Stimulated activated CD8-positive, alpha-beta memory T cell treated with anti-CD3 and anti-CD28 coated beads, Interleukin-15, amount 100 ng/mL, for 4 hours (primary cell): ENCODE measurements around the gene MYO16.

ENCODE experiments used
- DNase-seq, 2 donors: peaks; one replicate each; pipeline ENCODE4 v3.0.0-alpha.2; 2020; ENCODE audit warnings: low read depth in 2 of 2

The MYO16 gene

DNA sequence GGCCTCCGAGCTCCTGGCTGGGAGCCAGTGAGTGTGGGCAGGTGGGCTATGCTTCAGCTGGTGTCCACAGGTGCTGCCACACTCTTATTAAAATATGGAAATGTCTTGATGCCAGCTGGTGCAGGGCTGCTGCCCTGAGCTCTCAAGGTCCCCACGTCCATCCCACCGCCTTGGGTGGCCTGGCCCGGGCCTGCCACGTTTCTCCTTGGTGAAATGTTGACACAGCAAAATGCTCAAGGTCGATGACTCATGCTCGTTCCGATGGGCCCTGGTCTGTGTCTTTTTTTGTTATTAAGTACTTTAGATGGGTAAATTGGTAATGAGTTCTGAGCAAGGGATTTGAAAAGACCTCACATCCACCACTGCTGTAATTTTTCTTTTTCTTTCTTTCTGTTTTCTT, 524.7 kb downstream of the MYO16 start:
- DNase-seq: no peak

GRCh38 chr13:109154546-109154945, 525.1 kb downstream of the MYO16 start:
- no peak for DNase-seq

GRCh38 chr13:109154966-109155761, 525.8 kb downstream of the MYO16 start:
- no peak for DNase-seq

- no peak for DNase-seq
These were observed 526.9 kb downstream of the MYO16 start for GRCh38 chr13:109156181-109156935.

DNA sequence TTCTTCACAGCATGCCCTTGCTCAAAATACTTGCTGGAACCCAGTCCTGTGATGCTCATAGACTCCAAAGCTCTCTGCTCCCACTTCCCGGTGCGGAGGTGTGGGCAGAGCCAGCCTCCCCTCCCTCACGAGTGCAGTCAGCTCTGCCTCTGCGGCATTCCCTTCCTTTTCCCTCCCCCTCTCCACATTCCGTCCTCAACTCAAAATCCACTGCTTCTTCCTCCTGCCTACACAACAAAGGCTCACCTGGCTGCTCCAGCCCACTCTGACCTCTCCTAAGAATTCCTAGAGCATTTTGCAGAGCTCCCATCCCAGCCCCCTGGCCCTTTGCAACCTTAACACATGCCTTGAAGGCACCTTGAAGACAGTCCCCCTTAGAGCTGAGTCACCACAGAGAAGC, 527.9 kb downstream of the MYO16 start:
- DNase-seq: no peak

- no peak for DNase-seq
These were observed 529.0 kb downstream of the MYO16 start for GRCh38 chr13:109158383-109158782.

- no peak for DNase-seq
These were observed 530.4 kb downstream of the MYO16 start for GRCh38 chr13:109159650-109160309.

DNA sequence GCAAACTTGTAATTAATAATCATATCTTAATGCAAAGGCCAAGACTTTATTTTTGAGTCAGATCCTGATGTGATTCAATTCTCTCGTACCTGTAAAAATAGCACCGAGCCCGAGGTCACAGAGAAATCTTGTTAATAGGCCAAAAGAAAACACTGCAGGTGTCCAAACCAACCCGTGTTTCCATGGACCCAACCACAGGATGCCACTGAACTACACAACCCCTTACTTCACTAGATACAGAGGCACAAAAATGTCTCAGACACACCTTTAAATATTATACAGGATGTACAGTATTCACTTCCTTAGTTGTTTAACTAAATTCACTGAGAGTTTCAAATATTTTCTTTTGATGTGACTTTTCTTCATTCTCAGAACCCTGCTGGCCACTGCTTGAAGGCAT, 530.9 kb downstream of the MYO16 start:
- no peak for DNase-seq

- DNase-seq: no peak
These were observed 531.7 kb downstream of the MYO16 start for GRCh38 chr13:109160887-109161669.

GRCh38 chr13:109162248-109163036, 533.0 kb downstream of the MYO16 start:
- DNase-seq: no peak

DNA sequence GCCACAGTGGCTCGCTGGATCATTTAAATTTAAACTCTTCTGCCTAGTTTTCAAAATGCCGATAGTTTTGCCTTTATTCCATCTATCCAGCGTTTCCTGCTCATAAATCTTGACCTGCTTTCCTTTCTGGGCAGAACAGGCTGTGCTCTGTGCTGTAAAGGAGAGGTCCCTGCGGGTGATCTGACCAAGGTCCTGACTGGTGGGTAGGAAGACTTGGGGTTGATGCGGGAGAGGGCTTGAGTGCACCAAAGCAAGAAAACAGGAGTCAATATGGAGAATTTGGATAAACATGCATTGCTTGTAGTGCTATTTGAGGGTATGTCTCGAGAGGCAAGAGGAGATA, 533.6 kb downstream of the MYO16 start:
- DNase-seq: no peak

GRCh38 chr13:109165417-109165904, 536.0 kb downstream of the MYO16 start:
- DNase-seq: no peak

GRCh38 chr13:109166804-109167203, 537.4 kb downstream of the MYO16 start:
- DNase-seq: no peak

DNA sequence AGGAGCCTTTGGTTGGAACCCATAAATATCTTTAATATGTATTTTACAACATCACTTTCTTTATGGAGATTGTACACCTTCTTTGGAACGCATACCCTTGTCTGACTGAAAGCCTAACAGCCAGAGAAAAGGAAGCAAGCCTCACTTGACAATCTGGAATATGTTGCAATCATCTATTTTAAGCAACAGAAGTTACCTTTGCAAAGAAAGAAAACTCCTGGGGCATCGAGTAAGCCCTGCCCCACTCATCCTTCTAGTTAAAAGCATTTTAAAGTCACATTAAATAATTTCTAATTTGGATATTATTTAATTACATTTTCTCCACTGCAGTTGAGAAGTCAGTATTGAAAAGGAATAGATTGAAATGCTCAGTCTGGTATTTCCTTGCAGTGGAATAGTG, 542.7 kb downstream of the MYO16 start:
- no peak for DNase-seq

DNA sequence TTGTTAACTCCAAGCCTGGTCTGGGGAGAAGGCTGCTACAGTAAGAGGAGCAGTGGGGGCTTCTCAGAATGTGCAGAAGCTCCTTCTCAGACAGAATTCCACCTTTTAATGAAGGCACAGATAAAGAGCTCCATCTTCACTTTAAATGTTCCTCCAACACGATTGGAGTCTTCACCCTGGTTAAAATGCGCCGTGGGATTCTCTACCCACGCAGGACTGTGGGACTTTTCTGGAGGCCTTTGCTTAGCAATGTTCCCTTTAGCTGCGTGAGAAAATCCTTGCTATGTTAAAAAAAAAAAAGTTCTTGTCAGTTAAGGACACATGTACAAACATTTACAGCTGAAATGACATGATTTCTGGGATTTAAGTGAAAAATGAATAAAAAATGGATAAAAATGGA, 546.3 kb downstream of the MYO16 start:
- no peak for DNase-seq

- DNase-seq: no peak
These were observed 551.6 kb downstream of the MYO16 start for GRCh38 chr13:109180905-109181425.

- DNase-seq: no peak
These were observed 553.5 kb downstream of the MYO16 start for GRCh38 chr13:109182777-109183465.

- DNase-seq: no peak
These were observed 562.0 kb downstream of the MYO16 start for GRCh38 chr13:109191413-109191812.

DNA sequence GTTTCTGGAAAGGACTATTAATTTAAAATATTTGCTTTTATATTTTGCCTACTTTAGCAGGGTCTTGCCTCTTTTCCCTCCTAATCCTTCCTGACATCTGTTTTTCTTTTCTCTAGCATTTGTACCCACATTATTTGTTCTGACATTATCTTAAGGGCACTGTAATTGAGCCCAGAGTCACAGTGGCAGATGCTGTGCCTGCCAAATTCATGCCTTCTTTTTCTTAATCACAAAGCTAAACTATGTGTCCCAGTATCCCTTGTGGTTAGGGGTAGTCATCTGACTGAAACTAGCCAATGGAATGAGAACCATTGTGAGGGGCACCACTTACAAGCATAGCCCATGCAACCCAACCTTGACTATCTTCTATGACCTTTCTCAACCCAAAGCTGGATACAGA, 562.9 kb downstream of the MYO16 start:
- DNase-seq: no peak

- no peak for DNase-seq
These were observed 567.5 kb downstream of the MYO16 start for GRCh38 chr13:109196948-109197347.
